ENCODE results near the gene RNF167. TPM values are rescaled to one million over a fixed set of nuclear protein-coding genes. Genes with fewer than 3 reads are reported as not detected.
"Not testable (repeated sequence)": the region's sequence is repeated elsewhere in the genome, so short reads cannot be mapped to it uniquely, and the experiment has no call there.

Gene RNF167
- total RNA-seq, 1 donor from 2014 or later, result 97.5 TPM

- DNase-seq (no peak), ATAC-seq (no peak)
- Histone ChIP-seq H3K36me3 (no peaks in the 10 kb centered on the region), H3K4me3 (no peak overlapping the region), H3K27me3 (ENCODE audit: low read depth) (no peaks in the 10 kb centered on the region), H3K4me1 (peaks cover 11% of the 10 kb centered on the region), H3K27ac (no peak overlapping the region), H3K9me3 (no peaks in the 10 kb centered on the region)
- intact Hi-C loops (cut with DNase I), result no loop called here
- no peak for TF ChIP-seq CTCF (IDR thresholded peaks at IDR 0.05)
These were observed 18.7 kb upstream of the RNF167 start for GRCh38 chr17:4921320-4921719.

- peak; percentile 19 for DNase-seq
- not testable (repeated sequence) for ATAC-seq
These were observed 13.3 kb upstream of the RNF167 start for GRCh38 chr17:4926577-4927335.

GRCh38 chr17:4928881-4929280 is 11.2 kb upstream of the RNF167 start:
- DNase-seq (no peak), ATAC-seq (no peak)
- TF ChIP-seq CTCF (IDR thresholded peaks at IDR 0.05), result no peak
- no peak overlapping the region for H3K4me3 ChIP-seq
- intact Hi-C loops (cut with DNase I), result no loop called here
- H3K9me3 ChIP-seq, result no peaks in the 10 kb centered on the region
- no peak overlapping the region for H3K27ac ChIP-seq
- H3K27me3 ChIP-seq (ENCODE audit: low read depth), result no peaks in the 10 kb centered on the region
- no peaks in the 10 kb centered on the region for H3K36me3 ChIP-seq
- H3K4me1 ChIP-seq, result no peaks in the 10 kb centered on the region

More at GRCh38 chr17:4926577-4927335, 13.3 kb upstream of the RNF167 start:
- H3K9me3 ChIP-seq; H3K4me1 ChIP-seq; H3K27me3 ChIP-seq (ENCODE audit: low read depth); H3K27ac ChIP-seq; intact Hi-C loops (cut with DNase I); H3K36me3 ChIP-seq; H3K4me3 ChIP-seq: not testable (repeated sequence)

GRCh38 chr17:4931963-4932362 is 8.1 kb upstream of the RNF167 start, which contains the start of gene GP1BA:
Gene GP1BA, plus strand, starts transcription at chr17:4932277. Its CDS starts 328 bp downstream, at chr17:4932605.
- intact Hi-C loops (cut with DNase I), result no loop called here
- no peaks in the 10 kb centered on the region for H3K9me3 ChIP-seq
- no peak within 1 kb of the TSS for H3K27ac ChIP-seq
- no peaks in the 10 kb centered on the region for H3K27me3 ChIP-seq (ENCODE audit: low read depth)
- no peak within 1 kb of the TSS for H3K4me3 ChIP-seq
- peaks cover 8% of the 10 kb centered on the region for H3K4me1 ChIP-seq
- peaks cover 12% of the 10 kb centered on the region for H3K36me3 ChIP-seq
- TF ChIP-seq CTCF (IDR thresholded peaks at IDR 0.05), result no peak
- ATAC-seq, result no peak
- no peak for DNase-seq

- TF ChIP-seq CTCF (IDR thresholded peaks at IDR 0.05), result no peak
- peaks cover 20% of the 10 kb centered on the region for H3K36me3 ChIP-seq
- peaks cover 10% of the 10 kb centered on the region for H3K4me1 ChIP-seq
- no peaks in the 10 kb centered on the region for H3K9me3 ChIP-seq
- no peak overlapping the region for H3K27ac ChIP-seq
- no peak overlapping the region for H3K4me3 ChIP-seq
- intact Hi-C loops (cut with DNase I), result no loop called here
- DNase-seq (no peak), ATAC-seq (no peak)
- no peaks in the 10 kb centered on the region for H3K27me3 ChIP-seq (ENCODE audit: low read depth)
These were observed 7.3 kb upstream of the RNF167 start for GRCh38 chr17:4932756-4933155.

- H3K4me1 ChIP-seq, result peaks cover 19% of the 10 kb centered on the region
- peaks cover 28% of the 10 kb centered on the region for H3K36me3 ChIP-seq
- TF ChIP-seq CTCF (IDR thresholded peaks at IDR 0.05), result no peak
- no peaks in the 10 kb centered on the region for H3K27me3 ChIP-seq (ENCODE audit: low read depth)
- no peaks in the 10 kb centered on the region for H3K9me3 ChIP-seq
- no peak overlapping the region for H3K4me3 ChIP-seq
- intact Hi-C loops (cut with DNase I), result no loop called here
- ATAC-seq, result no peak
- no peak for DNase-seq
- H3K27ac ChIP-seq, result no peak overlapping the region
These were observed 6.4 kb upstream of the RNF167 start for GRCh38 chr17:4933646-4934045.
